Cerebellar cortex (tissue), 1 donor: ENCODE measurements around the gene NEURL2.
A peak's percentile ranks its signal among the peaks of the same experiment; 100 is the strongest.
"Not testable (repeated sequence)": the region's sequence is repeated elsewhere in the genome, so short reads cannot be mapped to it uniquely, and the experiment has no call there.

Source experiments
- DNase-seq: peaks from one replicate; pipeline ENCODE4 v3.0.0-alpha.2; 2015; ENCODE audit warnings: low spot score

NEURL2 gene

GRCh38 chr20:45890985-45891983, at the start of gene NEURL2, which contains the start of gene CTSA:
NEURL2 (minus strand) TSS chr20:45891208; CDS start chr20:45890991, 217 bp downstream.
CTSA (plus strand) TSS chr20:45891335; CDS start chr20:45891569, 234 bp downstream.
- DNase-seq = peak; percentile 93

GRCh38 chr20:45940469-45940868, 49.5 kb upstream of the NEURL2 start:
- DNase-seq = no peak

- no peak for DNase-seq
These were observed 49.0 kb upstream of the NEURL2 start for GRCh38 chr20:45940053-45940452.

GRCh38 chr20:45938727-45939438, 47.9 kb upstream of the NEURL2 start:
- no peak for DNase-seq

- DNase-seq = no peak
These were observed 46.8 kb upstream of the NEURL2 start for GRCh38 chr20:45937765-45938164.

GRCh38 chr20:45935416-45936046, 44.5 kb upstream of the NEURL2 start:
- DNase-seq = peak; percentile 54

- peak; percentile 98 for DNase-seq
These were observed 43.8 kb upstream of the NEURL2 start, which contains the start of gene PCIF1 for GRCh38 chr20:45934586-45935415. PCIF1 (plus strand) TSS chr20:45934683; CDS start chr20:45939000, 4,317 bp downstream.

GRCh38 chr20:45934046-45934585, 43.1 kb upstream of the NEURL2 start:
- DNase-seq = peak; percentile 80

GRCh38 chr20:45933266-45934045, 42.4 kb upstream of the NEURL2 start:
- DNase-seq = peak; percentile 92

GRCh38 chr20:45931680-45932079, 40.7 kb upstream of the NEURL2 start:
- not testable (repeated sequence) for DNase-seq

GRCh38 chr20:45927071-45927878, 36.3 kb upstream of the NEURL2 start:
- DNase-seq = no peak

- no peak for DNase-seq
These were observed 35.7 kb upstream of the NEURL2 start for GRCh38 chr20:45926731-45927070.

GRCh38 chr20:45925821-45926506, 35.0 kb upstream of the NEURL2 start:
- no peak for DNase-seq

- DNase-seq = no peak
These were observed 33.6 kb upstream of the NEURL2 start for GRCh38 chr20:45924391-45925261.

- no peak for DNase-seq
These were observed 30.6 kb upstream of the NEURL2 start for GRCh38 chr20:45921337-45922189.

GRCh38 chr20:45920462-45921336, 29.7 kb upstream of the NEURL2 start:
- no peak for DNase-seq
